ENCODE results near the gene TNFRSF4. TPM values are rescaled to one million over a fixed set of nuclear protein-coding genes. Genes with fewer than 3 reads are reported as not detected.

The TNFRSF4 gene
- total RNA-seq, 4 donors from 2014 or later, result 0.39 to 3.7 (median 0.97) TPM

GRCh38 chr1:1225238-1225845 lies 11.4 kb upstream of the TNFRSF4 start:
- Histone ChIP-seq H3K27ac (no peak overlapping the region), H3K4me3 (no peak overlapping the region), H3K4me1 (peaks cover 0 to 16% (median 11%) of the 10 kb centered on the region in 4 donors), H3K36me3 (peaks cover 5 to 88% (median 21%) of the 10 kb centered on the region in 3 donors), H3K27me3 (no peaks in the 10 kb centered on the region), H3K9me3 (no peaks in the 10 kb centered on the region)
- 92 to 93% methylated on average over 24 to 29 of the region's 34 CpGs for WGBS, 2 donors
- TF ChIP-seq CTCF (IDR thresholded peaks at IDR 0.05), result no peak
- no peak for TF ChIP-seq EP300 (IDR thresholded peaks at IDR 0.05)
- TF ChIP-seq POLR2A (IDR thresholded peaks at IDR 0.05), result no peak
- no peak for DNase-seq (ENCODE audit: low spot score in 2 of 2)

GRCh38 chr1:1223891-1224290 lies 9.9 kb upstream of the TNFRSF4 start:
- WGBS, 2 donors, result 88 to 96% methylated on average over 11 to 12 of the region's 21 CpGs
- peaks cover 5 to 100% (median 21%) of the 10 kb centered on the region in 3 donors for H3K36me3 ChIP-seq
- no peak for TF ChIP-seq CTCF (IDR thresholded peaks at IDR 0.05)

GRCh38 chr1:1223321-1223720 lies 9.4 kb upstream of the TNFRSF4 start:
- TF ChIP-seq POLR2A (IDR thresholded peaks at IDR 0.05), result no peak
- no peak for TF ChIP-seq CTCF (IDR thresholded peaks at IDR 0.05)
- no peak for TF ChIP-seq EP300 (IDR thresholded peaks at IDR 0.05)
- H3K9me3 ChIP-seq, result no peaks in the 10 kb centered on the region
- 92 to 93% methylated on average over 13 to 15 of the region's 15 CpGs for WGBS, 2 donors
- H3K27ac ChIP-seq, result no peak overlapping the region
- H3K4me1 ChIP-seq, result peaks cover 0 to 2% (median 0%) of the 10 kb centered on the region in 4 donors
- peaks cover 5 to 100% (median 21%) of the 10 kb centered on the region in 3 donors for H3K36me3 ChIP-seq
- no peak overlapping the region for H3K4me3 ChIP-seq
- DNase-seq (ENCODE audit: low spot score in 2 of 2), result no peak
- no peaks in the 10 kb centered on the region for H3K27me3 ChIP-seq

More at GRCh38 chr1:1223891-1224290, 9.9 kb upstream of the TNFRSF4 start:
- DNase-seq (ENCODE audit: low spot score in 2 of 2), result no peak
- Histone ChIP-seq H3K9me3 (no peaks in the 10 kb centered on the region), H3K27ac (no peak overlapping the region), H3K27me3 (no peaks in the 10 kb centered on the region), H3K4me3 (no peak overlapping the region), H3K4me1 (peaks cover 0 to 2% (median 0%) of the 10 kb centered on the region in 4 donors)

- Histone ChIP-seq H3K36me3 (peaks cover 5 to 100% (median 19%) of the 10 kb centered on the region in 3 donors), H3K27ac (no peak overlapping the region), H3K27me3 (no peaks in the 10 kb centered on the region), H3K4me3 (no peak overlapping the region), H3K9me3 (no peaks in the 10 kb centered on the region), H3K4me1 (no peaks in the 10 kb centered on the region)
- WGBS, 2 donors, result 91 to 96% methylated on average over 40 to 42 of the region's 44 CpGs
- TF ChIP-seq CTCF (IDR thresholded peaks at IDR 0.05) (no peak), POLR2A (IDR thresholded peaks at IDR 0.05) (no peak), EP300 (IDR thresholded peaks at IDR 0.05) (no peak)
- no peak for DNase-seq (ENCODE audit: low spot score in 2 of 2)
Observed at GRCh38 chr1:1222575-1223225, 8.7 kb upstream of the TNFRSF4 start.

GRCh38 chr1:1221887-1222574 lies 8.1 kb upstream of the TNFRSF4 start:
- H3K4me3 ChIP-seq, result no peak overlapping the region
- no peak for TF ChIP-seq CTCF (IDR thresholded peaks at IDR 0.05)
- no peak for TF ChIP-seq POLR2A (IDR thresholded peaks at IDR 0.05)
- no peak for TF ChIP-seq EP300 (IDR thresholded peaks at IDR 0.05)
- 86 to 90% methylated on average over 19 of the region's 30 CpGs for WGBS, 2 donors
- H3K9me3 ChIP-seq, result no peaks in the 10 kb centered on the region
- H3K4me1 ChIP-seq, result no peaks in the 10 kb centered on the region
- H3K27me3 ChIP-seq, result no peaks in the 10 kb centered on the region
- no peak for DNase-seq (ENCODE audit: low spot score in 2 of 2)
- peaks cover 5 to 100% (median 12%) of the 10 kb centered on the region in 3 donors for H3K36me3 ChIP-seq
- H3K27ac ChIP-seq, result no peak overlapping the region

Measured in tibial nerve (tissue), 4 donors.